NCI-H128 (cell line): Measurements from ENCODE around the gene CIDEA.

Experiments used
- DNase-seq: peaks from one replicate; lab custom pipeline; 2025; ENCODE audit not compliant: unreplicated experiment; lab: John Stamatoyannopoulos, UW

Gene CIDEA

DNA sequence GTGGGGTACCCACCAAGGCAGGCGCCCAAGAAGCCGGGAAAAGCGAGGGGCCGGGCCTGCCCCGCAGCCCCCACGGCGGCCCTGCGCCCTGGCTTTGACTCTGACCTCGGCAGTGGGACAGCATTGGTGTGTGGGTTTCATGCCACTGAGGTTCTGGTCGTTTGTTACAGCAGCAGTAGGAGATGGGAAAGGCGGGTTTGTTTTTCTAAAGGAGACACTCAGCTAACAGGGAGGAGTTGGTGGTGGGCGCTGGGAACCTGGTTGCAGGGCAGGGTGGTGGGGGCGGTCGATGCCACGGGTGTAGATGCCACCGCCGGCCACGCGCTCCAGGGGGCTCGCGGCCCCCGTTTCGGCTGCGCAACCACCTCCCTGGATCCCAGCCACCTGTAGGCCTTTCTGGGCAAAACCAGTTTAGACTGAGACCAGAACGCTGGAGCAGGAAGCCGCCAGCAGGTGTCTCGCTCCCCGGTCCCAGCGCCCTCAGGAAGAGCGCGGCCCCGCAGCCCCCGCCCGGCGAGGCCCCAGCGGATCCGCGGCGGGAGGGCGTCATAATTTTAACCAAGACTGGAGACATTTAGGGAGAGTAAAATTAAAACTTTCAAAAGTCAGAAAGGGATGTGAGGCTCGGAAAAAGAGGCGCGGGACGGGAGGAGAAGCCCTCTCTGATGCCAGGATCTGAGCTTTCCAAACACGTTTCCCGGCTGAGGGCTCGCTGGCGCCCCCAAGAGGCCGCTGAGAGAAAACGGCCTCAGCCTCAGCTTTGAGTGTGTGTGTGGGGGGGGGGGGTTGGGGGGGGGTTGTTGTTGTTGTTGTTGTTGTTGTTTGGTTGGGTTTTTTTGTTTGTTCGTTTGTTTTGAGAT lies 17.4 kb downstream of the CIDEA start:
- DNase-seq, result no peak

DNA sequence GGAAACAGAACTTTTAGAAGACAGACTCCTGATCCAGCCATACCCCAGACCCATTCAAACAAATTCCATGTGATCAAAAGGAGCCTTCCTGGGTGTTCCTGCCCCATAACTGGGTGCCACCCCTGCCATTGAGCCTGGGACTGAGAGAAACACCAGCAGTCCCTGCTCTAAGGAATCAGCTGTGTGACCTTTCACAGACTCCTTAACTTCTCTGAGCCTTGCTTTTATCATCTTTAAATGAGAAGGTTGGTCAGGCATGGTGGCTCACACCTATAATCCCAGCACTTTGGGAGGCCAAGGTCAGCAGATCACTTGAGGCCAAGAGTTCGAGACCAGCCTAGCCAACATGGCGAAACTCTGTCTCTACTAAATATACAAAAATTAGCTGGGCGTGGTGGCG lies 20.6 kb downstream of the CIDEA start:
- no peak for DNase-seq

DNA sequence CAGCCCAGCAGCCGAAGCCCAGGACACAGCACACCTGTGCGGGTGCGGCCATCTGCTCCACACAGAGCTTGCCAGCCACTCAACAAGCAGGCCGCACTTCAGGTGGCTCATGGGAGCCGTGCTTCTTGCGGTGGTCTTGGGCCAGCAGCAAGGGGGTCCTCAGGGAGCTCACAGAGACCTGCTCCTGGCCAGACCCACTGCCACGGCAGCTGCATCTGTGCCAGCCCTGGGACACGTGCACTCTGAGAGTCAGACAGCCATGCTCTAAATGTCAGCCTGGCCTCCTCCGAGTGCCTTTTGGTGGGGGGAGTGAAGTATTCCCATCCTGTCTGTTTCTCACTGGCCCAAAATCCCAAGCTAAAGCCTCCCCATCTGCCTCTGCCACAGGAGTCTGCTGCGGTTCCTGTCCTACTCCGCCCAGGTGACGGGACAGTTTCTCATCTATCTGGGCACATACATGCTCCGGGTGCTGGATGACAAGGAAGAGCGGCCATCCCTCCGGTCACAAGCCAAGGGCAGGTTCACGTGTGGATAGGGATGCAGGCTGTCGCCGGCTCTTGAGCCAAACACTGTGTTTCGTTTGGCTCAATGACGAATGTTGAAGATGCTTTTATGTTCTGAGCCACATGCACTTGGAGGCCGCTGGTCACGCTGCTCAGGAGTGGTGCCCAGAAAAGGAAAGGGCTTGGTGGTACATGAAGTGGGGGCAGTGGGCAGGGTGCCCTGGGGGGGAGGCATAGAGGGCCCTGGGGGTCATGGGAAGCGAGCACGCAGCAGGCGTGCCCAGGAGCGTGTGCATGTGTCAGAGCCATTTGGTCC lies 22.8 kb downstream of the CIDEA start:
- no peak for DNase-seq

DNA sequence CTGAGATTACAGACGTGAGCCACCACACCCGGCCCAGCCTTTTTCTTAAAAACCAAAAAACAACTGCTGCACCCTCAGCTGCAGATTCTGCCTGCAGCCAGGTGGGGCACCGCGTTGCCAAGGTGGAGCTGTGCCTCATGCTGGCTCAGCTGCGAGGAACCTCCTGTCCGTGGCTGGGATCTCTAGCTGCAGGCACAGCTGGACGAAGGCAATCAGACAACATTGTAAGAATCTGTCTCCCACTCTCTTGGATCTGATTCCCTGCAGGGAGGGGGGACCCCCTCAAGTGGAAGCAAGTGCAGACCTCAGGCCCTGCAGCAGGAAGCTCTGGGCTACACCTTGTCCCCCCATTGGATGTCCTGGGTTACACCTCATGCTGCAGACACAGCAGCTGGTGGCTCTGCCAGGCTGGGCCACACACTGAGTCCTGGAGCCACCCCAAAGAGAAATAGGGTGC lies 24.1 kb downstream of the CIDEA start:
- DNase-seq, result no peak

DNA sequence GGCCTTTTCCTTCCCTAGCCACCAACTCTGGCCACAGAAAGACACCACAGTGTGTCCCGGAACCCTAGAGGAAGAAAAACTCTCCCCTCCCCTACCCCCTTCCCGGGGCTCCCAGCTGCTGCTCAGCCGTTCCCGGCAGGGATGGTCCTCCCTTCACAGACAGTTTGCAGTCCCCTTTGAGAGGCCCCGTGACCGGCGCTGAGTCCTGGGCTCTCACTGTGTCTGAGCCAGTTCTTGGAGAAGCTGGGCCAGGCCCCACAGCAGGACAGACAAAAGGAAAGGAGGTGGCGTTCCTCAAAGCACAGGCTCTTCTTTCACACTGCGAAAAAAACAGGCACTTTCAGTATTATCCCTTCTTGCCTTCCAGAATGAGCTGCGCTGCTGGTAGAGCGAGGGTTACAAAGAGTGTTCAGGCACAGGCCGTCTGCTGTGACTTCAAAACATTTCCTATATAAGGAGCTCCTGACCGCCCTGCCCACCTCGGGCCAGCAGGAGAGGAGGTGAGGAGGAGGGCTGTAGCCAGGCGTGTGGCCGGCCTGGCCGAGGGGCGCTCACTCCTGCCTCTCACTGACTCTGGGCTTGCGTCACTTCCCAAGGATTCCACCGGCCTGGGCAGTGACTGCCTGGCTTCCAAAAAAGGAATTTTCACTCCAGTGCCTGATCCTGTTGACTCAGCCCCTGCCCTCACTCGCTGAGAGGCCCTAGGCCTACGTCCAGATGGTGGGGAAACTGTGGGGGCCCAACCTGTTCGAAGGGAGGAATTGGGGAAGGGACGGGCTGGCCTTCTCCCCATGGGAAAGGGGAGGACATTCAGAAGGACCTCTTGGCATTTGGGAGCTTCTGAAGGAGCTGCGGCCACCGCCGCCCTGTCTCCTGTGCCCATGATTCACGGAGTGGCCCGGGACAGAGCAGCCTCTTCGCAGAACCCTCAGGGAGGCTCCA lies 24.9 kb downstream of the CIDEA start:
- DNase-seq, result no peak

DNA sequence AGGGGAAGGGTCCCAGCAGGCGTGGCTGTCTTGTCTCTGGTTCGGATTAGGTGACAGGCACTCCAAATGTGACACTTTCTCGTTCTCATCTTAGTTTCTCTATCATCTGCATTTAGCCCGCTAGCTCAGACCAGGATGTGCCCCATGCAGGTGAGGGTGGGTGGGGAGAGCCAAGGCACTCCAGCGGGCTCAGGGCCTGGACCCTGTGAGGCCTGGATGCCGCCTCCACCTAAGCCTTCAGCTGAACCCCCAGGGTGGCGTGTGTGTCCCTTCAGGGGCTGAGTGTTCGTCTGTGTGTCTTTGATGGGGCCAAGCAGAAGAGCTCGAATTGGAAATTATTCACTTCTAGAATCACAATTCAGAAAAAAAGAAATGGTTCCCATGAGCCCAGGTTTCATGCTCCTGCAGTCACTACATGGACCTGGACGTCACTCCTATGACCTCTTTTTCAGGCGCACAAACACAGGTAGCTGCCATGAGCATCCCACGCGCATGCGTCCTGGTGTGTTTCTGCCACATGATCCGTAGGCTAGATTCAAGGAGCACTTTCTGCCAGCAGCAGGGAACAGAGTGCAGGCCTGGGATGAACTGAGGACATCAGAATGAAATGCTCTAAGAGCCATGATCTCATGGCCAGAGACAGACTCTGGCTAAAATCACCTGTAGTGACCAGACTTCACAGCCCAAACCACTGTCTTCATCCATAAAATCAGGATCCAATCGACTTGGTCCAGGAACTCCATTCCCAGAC lies 25.8 kb downstream of the CIDEA start:
- DNase-seq, result no peak

DNA sequence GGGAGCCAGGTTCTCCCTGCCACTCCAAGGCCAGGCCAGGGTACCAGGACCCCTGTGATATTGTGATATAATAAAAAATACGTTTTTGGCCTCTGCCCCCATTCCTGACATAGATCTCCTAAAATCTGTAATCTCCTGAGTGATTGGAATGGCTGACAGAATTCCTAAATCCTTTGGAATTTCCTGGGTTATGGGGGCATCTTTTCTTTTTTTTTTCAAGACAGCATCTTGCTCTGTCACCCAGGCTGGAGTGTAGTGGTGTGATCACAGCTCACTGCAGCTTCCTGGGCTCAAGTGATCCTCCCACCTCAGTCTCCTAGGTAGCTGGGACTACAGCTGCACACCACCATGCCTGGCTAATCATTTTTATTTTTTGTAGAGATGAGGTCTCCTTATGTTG lies 27.7 kb downstream of the CIDEA start:
- no peak for DNase-seq

DNA sequence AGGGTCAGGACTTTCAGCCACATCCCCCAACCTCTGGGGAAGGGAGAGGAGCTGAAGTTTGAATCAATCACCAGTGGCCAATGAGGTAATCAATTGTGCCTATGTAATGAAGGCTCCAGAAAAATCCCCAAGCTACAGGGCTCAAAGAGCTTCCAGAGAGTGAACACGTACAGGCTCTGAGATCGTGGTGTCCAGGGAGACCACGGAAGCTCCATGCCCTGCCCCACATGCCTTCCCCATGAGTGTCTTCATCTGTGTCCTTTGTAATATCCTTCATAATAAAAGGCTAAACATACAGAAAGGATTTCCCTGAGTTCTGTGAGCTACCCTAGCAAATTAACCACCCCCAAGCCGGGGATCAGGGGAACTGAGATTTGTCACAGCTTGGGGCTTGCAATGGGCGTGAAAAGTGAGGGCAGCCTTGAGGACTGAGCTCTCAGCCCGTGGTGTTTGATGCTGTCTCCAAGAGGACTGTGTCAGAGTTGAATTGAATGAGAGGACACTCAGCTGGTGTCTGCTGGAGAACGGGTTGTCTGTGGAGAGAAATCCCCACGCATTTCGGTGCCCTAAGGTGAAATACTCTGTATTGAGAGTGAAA lies 28.4 kb downstream of the CIDEA start:
- no peak for DNase-seq

DNA sequence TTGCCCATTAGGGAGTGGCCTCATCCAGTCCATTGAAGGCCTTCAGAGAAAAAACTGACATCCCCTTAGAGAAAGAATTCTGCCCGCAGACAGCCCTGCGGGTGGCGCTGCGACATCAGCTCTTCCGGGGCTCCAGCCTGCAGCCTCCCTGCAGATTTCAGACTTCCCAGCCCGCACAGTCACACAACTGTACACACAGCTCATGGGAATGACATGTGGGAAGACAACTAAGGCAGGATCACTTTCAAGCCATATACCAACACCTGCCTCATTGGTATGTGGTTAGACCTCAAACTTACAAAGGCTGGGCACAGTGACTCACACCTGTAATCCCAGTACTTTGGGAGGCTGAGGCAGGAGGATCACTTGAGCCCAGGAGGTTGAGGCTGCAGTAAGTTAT lies 29.1 kb downstream of the CIDEA start:
- DNase-seq, result no peak

DNA sequence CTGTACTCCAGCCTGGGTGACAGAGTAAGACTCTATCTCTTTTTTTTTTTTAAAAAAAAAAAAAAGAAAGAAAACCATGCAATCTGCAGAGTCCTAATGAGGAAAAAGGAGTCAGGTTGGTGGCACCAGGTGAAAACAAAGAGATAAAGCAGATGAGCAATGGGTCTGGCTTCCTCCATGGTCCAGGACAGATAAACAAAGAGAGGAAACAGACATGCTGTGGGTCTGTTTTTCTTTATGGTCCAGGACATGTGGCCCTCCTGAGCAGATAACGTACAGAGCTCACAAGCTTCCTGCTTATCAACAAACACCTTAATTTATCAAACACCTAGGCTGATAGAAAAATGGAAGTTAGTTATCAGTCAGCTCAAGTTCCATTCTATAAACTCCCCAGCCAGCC lies 29.5 kb downstream of the CIDEA start:
- no peak for DNase-seq

DNA sequence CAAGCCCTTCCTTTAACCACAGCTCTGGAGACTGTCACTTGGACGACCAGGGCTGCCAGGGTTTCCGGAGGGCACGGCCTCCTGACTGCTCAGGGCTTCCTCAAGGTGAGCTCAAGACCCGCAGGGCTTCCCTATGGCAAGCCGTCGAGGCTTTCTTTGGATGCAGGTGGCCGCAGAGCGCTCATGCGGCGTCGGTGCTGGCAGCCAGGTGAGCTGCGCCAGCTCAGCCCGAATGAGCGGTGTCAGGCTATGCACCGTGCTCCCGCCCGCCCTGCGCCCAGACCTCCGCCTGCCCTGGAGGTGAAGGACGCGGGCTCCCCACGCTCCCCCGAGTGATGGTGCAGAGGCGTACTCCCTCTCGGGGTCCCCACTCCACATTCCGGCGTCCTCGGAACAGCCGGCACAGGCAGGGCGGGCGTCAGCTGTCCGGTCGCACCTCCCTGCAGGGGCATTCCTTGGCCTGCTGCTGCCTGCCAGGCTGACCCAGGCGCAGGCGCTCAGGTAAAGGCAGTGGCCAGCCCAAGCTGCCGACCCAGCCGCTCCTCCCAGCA lies 33.0 kb downstream of the CIDEA start:
- DNase-seq, result no peak

DNA sequence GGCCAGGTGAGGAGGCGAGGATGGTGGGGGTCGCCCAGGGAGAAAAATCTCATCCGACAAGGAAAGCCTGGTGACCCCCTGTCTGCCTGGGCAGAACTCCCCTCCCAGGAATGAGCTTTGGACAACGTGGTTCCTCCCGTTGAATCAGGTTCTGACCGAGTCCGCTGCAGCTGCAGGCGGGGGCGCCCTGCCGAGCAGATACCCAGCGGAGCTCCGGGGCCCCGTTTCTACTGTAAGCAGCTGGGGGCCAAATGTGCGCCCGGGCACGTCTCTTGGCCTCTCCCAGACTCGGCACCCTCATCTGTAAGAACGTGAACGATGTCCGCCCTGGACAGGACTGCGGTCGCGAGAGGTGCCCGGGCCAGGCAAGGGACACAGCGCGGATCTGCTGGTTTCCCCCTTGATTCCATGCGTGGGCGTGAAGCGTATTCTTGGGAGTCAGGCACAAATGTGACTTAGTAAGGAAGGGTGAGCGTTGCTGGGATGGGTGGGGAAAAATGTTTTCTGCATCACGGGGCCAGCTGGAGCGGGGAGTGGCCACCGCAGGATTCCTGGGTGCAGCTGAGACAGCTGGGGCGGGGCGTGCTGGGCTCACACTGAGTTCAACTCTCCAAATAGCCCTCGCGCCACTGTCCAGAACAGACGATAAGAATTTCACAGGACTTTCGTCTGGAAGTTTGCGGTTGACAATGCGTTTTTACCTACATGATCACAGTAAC lies 33.7 kb downstream of the CIDEA start:
- DNase-seq, result no peak

DNA sequence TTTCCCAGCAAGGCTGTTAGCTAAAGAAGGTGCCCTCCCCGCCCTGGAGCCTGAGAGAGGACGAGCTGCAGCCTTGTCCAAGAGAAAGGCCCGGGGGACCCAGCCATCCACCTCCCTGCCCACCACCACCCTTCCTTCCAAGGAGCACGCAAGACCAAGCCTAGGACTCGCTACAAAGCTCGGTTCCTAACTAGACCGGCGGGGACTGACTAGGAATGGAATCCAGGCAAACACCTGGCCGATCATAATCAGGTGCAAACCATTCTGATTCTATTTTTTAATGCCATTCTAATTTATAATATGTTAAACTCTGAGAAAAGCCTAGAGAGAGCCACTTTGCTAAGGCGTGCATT lies 34.2 kb downstream of the CIDEA start:
- no peak for DNase-seq

DNA sequence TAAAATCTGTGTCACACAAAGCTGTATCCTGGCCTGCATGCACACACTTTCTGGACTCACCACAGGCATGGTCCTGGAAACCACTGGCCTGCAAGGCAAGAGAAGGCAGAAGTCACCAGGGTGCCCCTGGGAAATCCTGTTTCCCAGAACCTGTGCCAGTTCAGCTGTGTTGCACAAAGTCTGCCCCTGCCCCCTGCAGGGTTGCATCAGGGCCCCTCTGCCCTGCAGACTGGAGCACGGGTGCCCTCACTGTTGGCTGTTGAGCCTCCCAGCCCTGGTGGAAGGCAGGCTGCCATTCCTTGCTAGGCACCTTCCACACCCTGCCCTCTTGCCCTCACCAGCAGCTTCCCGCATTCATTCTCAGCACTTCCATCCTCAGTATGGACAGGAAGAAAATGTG lies 35.9 kb downstream of the CIDEA start:
- DNase-seq, result no peak

DNA sequence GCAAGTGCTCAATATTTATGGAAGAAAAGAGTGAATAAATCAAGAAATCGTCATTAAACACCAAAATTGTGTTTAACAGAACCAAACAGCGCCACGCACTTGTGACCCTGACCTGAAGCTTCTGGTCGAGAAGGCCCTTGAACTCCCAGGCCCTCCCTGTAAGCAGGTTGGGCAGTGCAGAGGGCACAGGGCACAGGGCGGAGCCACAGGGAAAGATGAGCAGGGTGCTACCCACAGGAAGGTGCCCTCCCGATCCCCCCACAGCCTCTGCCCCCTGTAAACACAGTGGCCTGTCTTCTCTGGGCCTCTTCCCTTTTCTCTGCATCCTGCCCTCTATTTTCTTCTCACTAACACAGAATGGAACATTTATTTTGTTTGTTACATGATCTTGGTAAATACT lies 37.0 kb downstream of the CIDEA start:
- no peak for DNase-seq

DNA sequence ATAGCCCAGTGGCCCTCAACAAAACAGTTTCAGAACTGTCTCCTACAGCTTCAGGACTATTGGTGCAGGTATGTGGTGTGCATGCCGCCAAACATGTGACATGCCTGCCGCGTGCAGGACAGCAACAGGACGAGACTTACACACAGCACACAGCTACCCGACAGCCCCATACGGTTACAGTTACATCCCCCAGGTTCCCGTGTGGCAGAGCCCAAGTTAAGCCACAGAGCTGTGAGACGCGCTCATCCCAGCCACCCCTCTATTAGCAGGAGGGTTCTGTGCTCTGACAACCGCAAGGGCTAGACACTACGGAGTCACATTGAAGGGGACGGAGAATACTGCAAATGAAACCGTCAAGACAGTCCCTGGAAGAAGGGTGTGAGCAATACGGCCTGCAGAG lies 37.5 kb downstream of the CIDEA start:
- DNase-seq, result no peak

DNA sequence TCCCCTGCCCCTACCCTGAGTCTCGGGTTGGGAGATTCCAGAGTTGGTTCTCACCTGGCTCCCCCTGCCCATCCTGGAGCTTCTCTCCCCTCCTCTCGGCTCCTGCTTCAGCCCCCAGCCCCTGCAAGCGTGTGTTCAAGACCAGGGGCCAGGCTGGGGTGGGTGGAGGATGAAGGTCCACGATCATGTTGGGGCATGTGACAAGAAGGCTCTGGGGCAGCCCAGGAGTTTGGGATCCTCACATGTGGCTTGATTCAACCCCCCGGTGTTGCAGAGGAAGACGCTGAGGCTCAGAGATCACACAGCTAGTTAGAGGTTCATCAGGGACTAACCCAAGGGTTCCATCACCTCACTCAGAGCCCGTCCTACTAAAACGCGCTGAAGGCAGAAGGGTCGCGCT lies 39.7 kb downstream of the CIDEA start:
- DNase-seq, result no peak

DNA sequence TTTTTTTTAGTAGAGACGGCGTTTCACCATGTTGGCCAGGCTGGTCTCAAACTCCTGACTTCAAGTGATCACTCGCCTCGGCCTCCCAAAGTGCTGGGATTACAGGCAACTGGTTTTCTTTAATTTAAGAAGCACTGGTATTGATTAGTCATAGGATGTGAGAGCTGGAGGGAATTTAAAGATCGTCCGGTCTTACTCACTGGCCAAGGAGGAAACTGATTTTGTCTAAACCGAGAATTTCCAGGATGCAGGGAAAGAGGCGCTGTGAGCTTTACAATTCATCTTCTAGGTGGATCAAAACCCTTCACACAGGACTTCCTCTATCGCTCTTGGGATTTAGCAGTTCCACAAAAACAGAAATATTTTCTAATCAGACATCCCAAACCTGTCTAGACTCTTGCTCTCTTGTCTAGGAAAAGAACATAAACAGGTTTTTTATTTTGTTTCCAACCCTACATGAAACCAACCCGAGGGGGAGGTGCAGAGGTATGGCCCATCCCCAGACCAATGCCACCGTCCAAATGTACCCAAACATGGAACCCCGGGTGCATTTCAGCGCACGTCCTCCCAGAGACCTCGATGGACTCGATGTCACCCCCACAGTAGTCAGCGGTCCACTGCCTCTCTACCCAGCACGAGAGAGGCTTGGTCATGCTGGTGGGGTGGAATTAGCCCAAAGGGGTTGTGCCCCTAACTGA lies 41.4 kb downstream of the CIDEA start:
- DNase-seq, result no peak

DNA sequence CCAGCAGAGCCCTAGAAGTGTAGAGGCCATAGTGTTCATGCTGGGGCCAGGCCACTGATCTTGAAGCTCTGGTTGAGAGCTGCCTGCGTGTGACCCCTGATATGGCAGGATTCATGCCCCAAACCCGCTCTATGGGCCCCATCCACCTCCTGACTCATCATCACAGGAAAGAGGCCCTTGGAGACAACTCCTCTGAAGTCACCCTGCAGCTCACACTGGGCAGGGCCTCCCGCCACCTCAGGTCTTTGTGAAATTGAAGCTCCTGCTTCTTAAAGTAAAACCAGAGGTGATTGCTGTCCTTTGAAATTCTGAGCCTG lies 41.9 kb downstream of the CIDEA start:
- DNase-seq, result no peak
